NCI-H1105 (cell line): Measurements from ENCODE around the gene CLIP1.

ENCODE experiments used
- DNase-seq: peaks from one replicate; lab custom pipeline; 2025; lab: John Stamatoyannopoulos, UW

Gene CLIP1

DNA sequence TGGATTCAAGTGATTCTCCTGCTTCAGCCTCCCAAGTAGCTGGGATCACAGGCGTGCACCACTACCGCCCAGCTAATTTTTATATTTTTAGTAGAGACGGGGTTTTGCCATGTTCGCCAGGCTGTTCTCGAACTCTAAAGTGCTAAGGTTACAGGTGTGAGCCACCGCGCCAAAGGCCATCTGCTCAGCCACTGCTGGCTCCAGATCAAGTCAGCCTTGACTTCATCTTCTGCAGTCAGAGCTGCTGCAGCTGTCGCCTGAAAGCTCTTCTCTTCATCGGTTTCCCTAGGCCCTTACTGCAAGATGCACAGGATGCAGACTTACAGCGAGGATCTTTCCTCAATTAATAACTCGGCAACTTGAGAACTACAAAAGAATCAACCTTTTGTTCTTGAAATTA is 66.8 kb downstream of the CLIP1 start:
- no peak for DNase-seq

DNA sequence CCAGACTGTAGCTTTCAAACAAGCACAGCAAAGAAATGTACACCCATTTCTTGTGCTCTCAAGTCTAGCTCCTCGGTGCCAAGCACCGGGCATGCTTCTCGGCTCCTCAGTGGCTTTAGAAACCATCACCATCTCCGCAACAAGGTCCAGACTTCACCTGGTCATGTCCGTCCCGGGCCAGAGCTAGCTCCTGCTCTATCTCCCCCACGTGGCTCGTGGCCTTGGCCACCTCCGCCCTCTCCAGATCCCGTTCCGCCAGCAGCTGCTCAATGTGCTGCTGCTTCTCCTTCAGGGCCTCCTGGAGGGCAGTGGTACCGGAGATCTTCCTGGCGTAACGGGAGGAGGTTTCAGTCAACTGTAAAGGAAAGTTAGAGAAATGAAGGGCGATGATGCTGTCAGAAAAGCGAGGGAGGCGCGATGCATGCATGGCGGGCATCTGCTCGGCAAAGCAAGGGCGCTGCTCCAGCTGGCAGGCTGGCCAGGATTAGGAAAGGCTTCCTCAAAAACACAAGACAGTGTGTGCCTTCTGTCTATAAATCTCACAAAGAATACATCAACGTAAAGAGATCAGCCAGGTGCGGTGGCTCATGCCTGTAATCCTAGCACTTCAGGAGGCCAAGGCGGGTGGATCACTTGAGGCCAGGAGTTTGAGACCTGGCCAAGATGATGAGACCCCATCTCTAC is 67.4 kb downstream of the CLIP1 start:
- no peak for DNase-seq

GRCh38 chr12:122352394-122352793 is 70.1 kb downstream of the CLIP1 start:
- DNase-seq: no peak

- DNase-seq: no peak
Measured at GRCh38 chr12:122350141-122350848, 72.2 kb downstream of the CLIP1 start.

DNA sequence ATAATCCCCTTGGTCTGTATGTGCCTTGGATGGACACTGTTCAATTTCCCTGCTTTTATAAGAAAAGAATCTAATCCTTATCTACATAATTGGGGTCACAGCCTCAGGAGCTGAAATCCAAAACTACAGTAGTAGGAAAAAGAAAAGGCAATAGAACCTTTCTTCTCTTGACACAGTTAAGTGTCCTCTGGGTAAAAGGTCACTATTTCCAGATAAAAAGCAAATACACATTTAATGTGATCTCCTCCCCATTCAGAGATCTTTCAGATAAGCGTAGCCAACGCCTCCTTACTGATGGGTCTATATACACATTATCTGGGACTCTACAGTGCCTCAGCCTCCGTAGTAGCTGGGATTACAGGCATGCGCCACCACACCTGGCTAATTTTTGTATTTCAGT is 73.4 kb downstream of the CLIP1 start:
- no peak for DNase-seq

DNA sequence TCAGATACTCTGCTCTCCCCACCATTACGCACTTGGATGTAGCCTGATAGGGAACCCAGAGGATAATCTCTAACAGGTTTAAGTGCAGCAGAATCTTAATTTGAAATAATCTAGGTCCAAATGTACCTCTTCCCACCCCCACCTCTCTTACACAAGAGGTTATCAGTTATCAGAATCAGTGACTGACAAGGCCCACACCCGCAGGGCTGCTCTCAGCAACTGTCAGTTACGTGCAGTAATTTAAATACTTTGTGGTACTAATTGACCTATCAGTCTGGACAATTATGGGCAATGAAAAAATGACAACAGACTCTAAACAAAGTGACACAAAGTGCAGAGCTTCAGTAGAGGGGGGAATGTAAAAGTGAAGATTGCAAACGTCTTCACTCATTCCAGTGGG is 74.0 kb downstream of the CLIP1 start:
- DNase-seq: no peak

DNA sequence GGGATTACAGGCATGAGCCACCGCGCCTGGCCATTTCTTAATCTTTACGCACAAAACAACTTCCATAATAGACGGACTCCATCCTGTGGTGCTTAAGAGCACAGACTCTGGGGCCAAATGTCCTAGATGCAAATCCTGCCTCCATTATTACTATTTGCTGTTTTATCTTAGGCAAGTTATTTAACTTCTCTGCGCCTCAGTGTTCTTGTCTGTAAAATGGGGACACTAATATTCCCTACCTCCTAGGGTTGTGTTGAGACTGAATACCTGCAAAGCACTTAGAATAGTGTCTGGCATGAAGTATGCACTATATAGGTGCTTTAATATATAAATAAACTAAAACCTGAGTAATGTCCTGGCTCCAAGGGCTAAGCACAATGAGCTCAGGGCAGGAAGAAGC is 76.4 kb downstream of the CLIP1 start:
- no peak for DNase-seq

- DNase-seq: no peak
Measured at GRCh38 chr12:122345042-122345441, 77.4 kb downstream of the CLIP1 start.

- peak; percentile 7 for DNase-seq
Measured at GRCh38 chr12:122336015-122336946, 86.2 kb downstream of the CLIP1 start.

- DNase-seq: no peak
Measured at GRCh38 chr12:122333142-122334087, 89.1 kb downstream of the CLIP1 start.

- DNase-seq: no peak
Measured at GRCh38 chr12:122327494-122328385, 94.7 kb downstream of the CLIP1 start.

DNA sequence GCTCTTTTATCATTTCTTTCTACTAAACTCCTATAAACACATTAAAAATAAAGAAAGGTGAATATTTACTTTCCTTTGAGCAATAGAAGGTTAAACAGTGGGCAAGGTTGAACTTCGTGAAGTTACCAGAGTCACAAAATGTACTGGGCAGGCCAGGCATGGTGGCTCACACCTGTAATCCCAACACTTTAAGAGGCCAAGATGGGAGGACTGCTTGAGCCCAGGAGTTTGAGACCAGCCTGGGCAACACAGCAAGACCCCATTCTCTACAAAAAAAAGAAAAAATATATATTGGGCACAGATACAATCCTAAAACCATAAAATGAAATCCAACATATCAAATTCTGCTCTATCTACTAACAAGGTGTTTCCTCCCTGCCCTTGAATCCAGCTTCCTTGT is 95.5 kb downstream of the CLIP1 start:
- no peak for DNase-seq

DNA sequence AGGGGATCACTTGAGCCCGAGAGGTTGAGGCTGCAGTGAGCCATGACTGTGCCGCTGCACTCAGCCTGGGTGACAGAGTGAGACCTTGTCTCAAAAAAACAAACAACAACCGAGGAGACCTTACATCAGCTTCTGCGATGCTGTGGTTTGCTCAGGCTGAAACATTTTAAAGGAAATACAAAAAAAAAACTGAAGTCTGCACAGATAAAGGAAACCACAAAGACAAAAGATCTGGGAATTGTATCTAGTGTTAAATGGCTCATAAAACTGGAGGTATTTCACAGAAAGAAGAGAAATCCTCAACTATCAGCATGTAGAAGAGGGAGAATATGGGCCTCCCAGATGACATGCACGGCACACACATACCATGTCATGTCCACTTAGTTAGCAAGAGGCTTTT is 95.9 kb downstream of the CLIP1 start:
- DNase-seq: no peak

GRCh38 chr12:122323311-122324019 is 99.0 kb downstream of the CLIP1 start:
- DNase-seq: no peak

DNA sequence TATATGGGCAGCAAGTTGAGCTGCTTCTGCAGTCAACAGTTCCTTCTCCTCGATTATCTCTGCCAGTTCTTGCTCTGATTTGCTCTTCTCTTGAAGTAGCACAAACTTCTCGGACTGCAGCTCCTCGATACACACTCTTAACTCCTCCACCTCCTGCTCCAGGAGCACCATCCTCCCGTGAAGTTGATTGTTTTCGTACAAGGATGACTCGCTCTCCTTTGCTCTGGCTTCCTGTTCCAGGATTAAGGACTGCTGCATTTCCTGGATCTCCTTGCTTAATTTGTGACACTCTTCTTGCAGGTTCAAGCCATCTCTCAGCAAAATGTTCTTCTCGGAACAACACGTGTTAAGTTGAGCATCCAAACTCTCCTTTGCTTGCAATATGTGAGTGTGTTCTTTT is 100.0 kb downstream of the CLIP1 start:
- no peak for DNase-seq

DNA sequence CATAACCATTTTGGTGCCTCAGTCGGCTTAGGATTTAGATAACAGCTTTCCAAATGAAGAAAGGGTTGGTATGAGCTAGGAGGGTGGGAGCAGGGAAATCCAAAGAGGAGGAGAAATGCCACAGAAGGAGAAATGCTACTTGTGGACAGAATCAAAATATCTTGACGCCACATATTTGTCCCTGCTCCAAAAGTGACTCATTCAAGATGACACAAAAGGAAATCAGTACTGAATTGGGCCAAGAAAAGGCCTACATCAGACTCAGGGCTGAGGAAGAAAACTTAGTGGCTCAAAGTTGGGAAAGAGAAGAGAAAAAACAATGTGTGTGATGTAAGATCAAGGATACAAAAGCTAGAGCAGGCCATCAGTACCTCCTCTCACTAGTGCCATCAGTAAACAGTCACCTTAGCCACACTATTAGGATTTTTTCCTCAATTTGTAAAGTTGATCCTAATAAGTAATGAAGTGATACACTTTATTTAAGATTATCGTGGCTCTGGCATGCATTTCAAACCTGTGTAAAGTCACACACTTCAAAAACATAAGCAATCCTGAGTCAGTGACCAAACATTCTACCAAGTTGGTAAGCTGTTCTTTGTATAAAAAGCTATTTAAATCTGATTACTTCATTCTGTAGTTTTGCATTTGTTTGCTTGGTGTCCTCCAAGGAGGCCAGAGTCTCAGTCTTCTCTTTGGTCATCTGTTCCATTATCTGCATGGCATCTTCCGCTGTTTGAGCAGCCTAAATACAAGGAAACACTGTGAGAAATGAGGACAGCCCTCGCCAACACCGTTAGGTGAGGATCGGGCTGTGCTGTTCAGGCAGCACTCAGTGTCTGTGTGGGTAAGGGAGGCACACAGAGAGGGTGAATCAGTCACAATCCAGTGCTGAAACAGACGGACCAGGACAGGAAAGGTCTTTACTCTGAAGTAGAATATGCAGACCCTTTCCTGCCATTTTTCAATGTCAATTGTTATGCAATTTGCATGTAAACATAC is 103.6 kb downstream of the CLIP1 start:
- DNase-seq: no peak

- DNase-seq: no peak
Measured at GRCh38 chr12:122312926-122313325, 109.5 kb downstream of the CLIP1 start.

DNA sequence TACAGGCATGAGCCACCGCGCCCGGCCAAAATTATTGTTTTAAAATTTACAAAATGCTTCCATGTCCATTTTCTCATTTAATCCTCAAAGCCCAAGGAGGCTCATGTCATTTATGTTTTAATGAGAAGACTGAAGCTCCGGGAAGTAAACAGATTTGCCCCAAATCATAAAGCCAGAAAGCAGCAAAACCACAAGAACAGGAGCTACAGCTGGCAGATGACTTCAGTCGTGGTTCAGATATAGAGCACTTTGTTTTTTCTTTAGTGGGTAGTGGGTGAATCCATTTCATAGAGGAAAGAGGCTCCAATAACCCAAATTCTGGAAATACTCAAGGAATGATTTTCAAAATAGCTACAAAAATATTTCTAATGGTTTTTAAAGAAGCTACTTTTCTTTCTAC is 110.8 kb downstream of the CLIP1 start:
- no peak for DNase-seq
